Measurements from ENCODE around the gene PPDPF. TPM values are rescaled to one million over a fixed set of nuclear protein-coding genes. Genes with fewer than 3 reads are reported as not detected.

The PPDPF gene
- 156 and 298 TPM in 2 replicates for total RNA-seq

GRCh38 chr20:63520504-63520933, at the start of gene PPDPF:
Gene PPDPF (plus strand): TSS chr20:63520765. CDS start chr20:63521309, 544 bp downstream.

DNA sequence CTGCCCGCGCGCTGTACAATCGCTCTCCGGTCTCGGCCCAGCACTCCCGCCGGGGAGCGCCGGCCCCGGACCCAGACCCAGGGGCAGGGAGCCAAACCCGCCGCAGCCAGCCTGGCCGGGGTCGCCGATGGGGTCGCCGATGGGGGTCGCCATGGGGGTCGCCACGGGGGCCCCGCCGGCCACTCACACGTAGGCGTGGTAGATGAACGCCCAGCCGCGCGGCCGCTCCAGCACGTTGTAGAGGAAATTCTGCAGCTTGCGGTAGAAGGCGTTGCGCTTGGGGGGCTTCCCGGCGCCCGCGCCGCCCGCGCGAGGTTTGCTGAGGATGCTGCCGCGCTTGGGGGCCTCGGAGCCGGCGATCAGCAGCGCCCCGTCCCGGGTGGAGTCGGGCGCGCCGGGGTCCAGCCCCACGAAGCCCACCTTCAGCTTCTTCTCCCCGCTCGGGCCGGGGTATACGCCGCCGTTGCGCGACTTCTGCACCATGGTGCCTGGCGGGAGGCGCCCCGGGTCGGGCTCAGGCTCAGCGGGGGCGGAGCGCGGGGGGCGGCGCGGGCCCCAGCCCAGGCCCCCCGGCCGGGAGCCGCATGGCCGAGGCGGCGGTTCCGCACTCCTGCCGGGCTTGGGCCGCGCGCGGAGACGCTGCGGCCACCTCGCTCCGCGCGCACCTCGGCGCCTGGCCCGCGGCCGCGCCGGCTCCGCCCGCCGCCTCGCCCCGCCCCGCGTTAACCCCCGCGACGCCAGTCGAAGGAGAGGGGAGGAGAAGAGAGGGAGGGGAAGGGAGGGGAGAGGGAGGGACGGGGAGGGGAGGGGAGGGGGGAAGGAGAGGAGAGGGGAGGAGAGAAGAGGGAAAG, 48.4 kb upstream of the PPDPF start, which contains the start of gene KCNQ2:
Gene KCNQ2 (minus strand): TSS at position 675 of the 851 bp plus-strand sequence. CDS start 192 bp downstream, at position 483.

DNA sequence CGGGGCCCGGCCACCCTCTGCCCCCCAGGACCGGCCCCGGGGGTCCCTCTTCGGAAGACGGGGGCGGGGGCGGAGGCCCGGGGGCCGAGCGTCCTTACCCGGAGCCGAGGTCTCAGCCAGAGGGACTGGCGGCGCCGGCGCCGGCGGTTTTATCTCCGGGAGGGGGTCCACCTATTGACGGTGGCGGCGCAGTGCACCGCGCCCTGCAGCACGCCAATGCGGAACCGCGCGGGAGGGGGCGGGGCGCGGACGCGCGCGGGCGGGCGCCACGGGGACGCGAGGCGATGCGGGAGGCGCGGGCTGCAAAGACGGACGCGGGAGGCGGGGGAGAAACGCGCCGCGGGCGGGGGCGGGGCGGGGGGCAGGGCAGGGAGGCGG, 21.6 kb upstream of the PPDPF start, which contains the start of gene EEF1A2:
Gene EEF1A2 (minus strand): TSS at position 124 of the 378 bp plus-strand sequence. CDS start 1,320 bp downstream, outside the sequence.

DNA sequence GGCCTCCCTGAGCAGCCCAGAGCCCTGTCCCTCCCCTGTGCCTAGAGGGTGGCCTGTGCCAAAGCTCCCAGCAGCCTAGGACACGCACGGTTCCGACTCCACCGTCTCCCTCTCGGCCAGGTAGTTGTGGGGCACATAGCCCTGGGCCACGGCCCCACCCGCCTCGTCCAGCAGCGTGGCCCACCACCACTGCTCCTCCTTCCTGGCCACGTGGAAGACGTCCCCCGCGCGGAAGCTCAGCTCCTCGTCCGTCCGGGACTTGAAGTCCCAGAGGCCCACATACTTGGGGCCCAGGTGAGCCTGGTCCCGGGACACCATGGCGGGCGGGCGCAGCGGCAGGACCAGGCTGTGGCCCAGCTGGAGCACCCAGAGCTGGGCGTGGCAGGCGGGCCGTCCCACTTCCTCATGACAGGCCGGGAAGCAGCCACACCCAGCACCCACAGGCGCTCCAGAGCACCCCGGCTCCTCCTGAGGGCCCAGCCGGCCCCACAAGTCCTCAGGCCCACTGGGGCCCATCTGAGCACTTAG, 16.5 kb downstream of the PPDPF start, which contains the start of gene PTK6:
Gene PTK6 (minus strand): TSS at position 380 of the 528 bp plus-strand sequence. CDS start 62 bp downstream, at position 318.

DNA sequence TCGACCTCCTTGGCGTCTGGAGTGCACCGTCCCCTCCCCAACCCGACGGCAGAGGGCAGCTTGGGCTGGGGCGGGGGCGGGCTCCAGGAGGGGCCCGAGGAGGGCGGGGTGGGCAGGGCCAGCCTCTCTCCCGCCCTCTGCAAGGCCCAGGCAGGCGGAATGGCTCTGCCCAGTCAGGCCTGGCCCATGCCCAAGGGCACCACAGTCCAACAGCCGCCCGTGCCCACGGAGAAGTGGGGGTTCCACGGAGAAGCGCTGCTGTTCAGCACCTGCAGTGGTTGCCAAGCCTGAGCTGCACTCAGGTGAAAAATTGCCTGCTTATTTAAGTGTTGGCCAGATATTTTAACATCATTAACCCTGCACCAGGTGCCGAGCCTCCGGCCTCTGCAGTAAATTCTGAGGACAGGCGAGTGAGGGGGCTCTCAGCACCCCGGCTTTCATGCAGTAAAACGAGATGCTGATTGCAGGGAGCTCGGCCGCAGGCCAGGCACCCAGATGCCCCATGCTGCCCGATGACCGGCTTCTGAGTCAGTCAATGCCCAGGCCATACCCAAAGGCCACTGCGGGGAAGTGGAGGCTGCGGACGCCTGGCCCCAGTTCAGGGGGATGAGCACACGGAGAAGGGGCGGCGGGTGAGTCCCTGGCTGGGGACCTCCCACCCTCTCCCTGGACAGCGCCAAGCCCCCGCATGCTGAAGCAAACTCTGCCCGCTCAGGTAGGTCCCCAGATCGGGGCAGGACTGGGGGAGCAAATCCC, 27.3 kb downstream of the PPDPF start, which contains the start of gene SRMS:
Gene SRMS (minus strand): TSS at position 25 of the 756 bp plus-strand sequence. CDS start 286 bp downstream, outside the sequence.

DNA sequence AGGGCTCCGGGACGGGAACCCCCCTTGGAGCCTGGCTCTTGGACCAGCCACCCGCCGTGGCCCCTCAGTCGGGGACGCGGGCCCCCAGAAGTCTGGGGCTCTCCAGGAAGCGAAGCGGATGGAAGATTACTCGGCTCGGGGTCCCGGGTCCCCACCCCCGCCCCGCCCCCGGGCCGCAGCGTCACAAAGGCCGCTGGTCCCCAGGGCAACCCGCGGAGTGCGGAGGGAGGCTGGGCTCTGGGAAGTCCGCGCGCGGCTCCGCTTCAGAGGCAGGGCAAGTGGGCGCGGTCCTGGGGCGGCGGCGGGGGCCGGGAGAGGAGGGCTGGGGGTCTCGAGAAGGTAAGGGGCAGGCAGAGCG, 33.3 kb downstream of the PPDPF start, which contains the start of gene FNDC11:
Gene FNDC11 (plus strand): TSS at position 227 of the 358 bp plus-strand sequence. CDS start 1,505 bp downstream, outside the sequence.

Other genes starting within 250 kb of the PPDPF start
- gene ARFGAP1, start 248.0 kb upstream of the PPDPF start, total RNA-seq: 49.1 and 52.6 TPM in 2 replicates
- not detected in 2 replicates for gene COL20A1, start 227.6 kb upstream of the PPDPF start, total RNA-seq
- not detected in 2 replicates for gene CHRNA4, start 159.4 kb upstream of the PPDPF start, total RNA-seq
- not detected in 2 replicates for gene KCNQ2, start 48.1 kb upstream of the PPDPF start, total RNA-seq
- not detected in 2 replicates for gene EEF1A2, start 21.7 kb upstream of the PPDPF start, total RNA-seq
- gene PTK6, start 16.6 kb downstream of the PPDPF start, total RNA-seq: 16.7 and 28.0 TPM in 2 replicates
- 0.39 TPM in 1 of 2 replicates, not detected in the other for gene SRMS, start 27.0 kb downstream of the PPDPF start, total RNA-seq
- gene FNDC11, start 33.4 kb downstream of the PPDPF start, total RNA-seq: 1.1 and 1.7 TPM in 2 replicates
- gene HELZ2, start 53.5 kb downstream of the PPDPF start, total RNA-seq: 28.9 and 40.2 TPM in 2 replicates
- 10.3 and 11.2 TPM in 2 replicates for gene GMEB2, start 106.3 kb downstream of the PPDPF start, total RNA-seq
- 14.6 and 24.8 TPM in 2 replicates for gene STMN3, start 132.7 kb downstream of the PPDPF start, total RNA-seq
- gene RTEL1, start 137.5 kb downstream of the PPDPF start, total RNA-seq: 14.7 and 16.0 TPM in 2 replicates
- gene TNFRSF6B, start 175.9 kb downstream of the PPDPF start, total RNA-seq: 619 and 1,142 TPM in 2 replicates
- gene ARFRP1, start 187.2 kb downstream of the PPDPF start, total RNA-seq: 37.6 and 39.0 TPM in 2 replicates
- gene ZGPAT, start 187.3 kb downstream of the PPDPF start, total RNA-seq: 23.2 and 24.1 TPM in 2 replicates
- gene LIME1, start 215.9 kb downstream of the PPDPF start, total RNA-seq: 7.3 and 8.9 TPM in 2 replicates
- gene SLC2A4RG, start 219.0 kb downstream of the PPDPF start, total RNA-seq: 116 and 119 TPM in 2 replicates